ENCODE data around the gene GAL3ST3. TPM values are rescaled to one million over a fixed set of nuclear protein-coding genes. Genes with fewer than 3 reads are reported as not detected.

Gene GAL3ST3
- total and polyA plus RNA-seq, 11 donors: 0.08 to 4.9 (median 2.1) TPM

- H3K4me3 ChIP-seq: peak overlapping the region in 10 of 12 donors; percentile 77 to 98 (median 85)
- H3K27ac ChIP-seq: peak overlapping the region in 9 of 12 donors; percentile 88 to 99 (median 95)
- ATAC-seq (no peak), DNase-seq (no peak)
- no peaks in the 10 kb centered on the region for H3K27me3 ChIP-seq
- H3K36me3 ChIP-seq: peaks cover 0 to 50% (median 42%) of the 10 kb centered on the region in 9 donors
- 63 to 74% (median 72%) methylated on average over 6 of the region's 6 CpGs for WGBS, 4 donors
- H3K9me3 ChIP-seq: no peaks in the 10 kb centered on the region
- peaks cover 3 to 30% (median 24%) of the 10 kb centered on the region in 12 donors for H3K4me1 ChIP-seq
- TF ChIP-seq POLR2A (IDR thresholded peaks at IDR 0.05) (no peak), CTCF (IDR thresholded peaks at IDR 0.05) (no peak)
- intact Hi-C loops (cut with DNase I): loop anchor here in 4 of 10 donors (5.0 kb wide), 2 partner anchors 41 to 116 kb away; partner anchors contain the start of genes FIBP (in 2 of the 4) and SART1 (in 2 of the 4)
Measured at GRCh38 chr11:66003291-66003690, 45.7 kb downstream of the GAL3ST3 start.

DNA sequence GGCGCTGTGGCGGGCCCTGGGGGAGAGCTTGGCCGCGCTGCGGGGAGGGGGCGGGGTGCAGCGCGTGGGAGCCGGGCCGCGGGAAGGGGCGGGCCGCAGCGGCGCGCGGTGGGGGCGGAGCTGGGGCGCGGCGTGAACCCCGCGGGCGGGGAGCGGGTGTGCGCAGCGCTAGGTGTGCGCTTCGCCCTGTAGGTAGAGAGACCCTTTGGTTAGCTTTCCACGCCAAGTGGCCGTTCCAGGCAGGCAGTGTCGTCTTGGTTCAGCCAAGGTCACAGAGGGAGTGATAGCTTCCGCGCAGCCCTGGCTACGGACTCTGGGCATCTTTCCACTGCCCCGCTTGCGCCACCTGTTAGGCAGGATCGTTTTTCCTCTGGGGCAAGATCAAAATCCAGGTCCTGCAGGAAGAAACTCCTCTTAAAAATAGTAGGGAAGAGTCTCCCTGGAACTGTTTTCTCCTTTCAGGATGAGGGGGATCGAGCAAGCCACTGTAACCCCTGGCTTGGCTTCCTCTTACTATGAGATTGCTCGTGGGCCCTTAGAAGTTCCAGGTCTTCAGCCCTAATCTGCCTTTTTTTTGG is 46.2 kb downstream of the GAL3ST3 start:
- no peak for TF ChIP-seq POLR2A (IDR thresholded peaks at IDR 0.05)
- peak in 5 of 12 donors; percentile 15 to 39 (median 27) for TF ChIP-seq CTCF (IDR thresholded peaks at IDR 0.05)
- intact Hi-C loops (cut with DNase I): loop anchor here in 7 of 10 donors (1.0 to 5.0 kb wide), 3 partner anchors 40 to 115 kb away; partner anchors contain the start of genes SART1 (in 6 of the 7) and FIBP (in 2 of the 7)
- H3K4me1 ChIP-seq: peaks cover 3 to 30% (median 24%) of the 10 kb centered on the region in 12 donors
- peaks cover 0 to 55% (median 47%) of the 10 kb centered on the region in 9 donors for H3K36me3 ChIP-seq
- DNase-seq: peak in 3 of 5 donors; percentile 63 to 77 (median 73)
- peak; percentile 25 to 88 (median 76) for ATAC-seq
- peak overlapping the region; percentile 73 to 99 (median 94) for H3K27ac ChIP-seq
- H3K9me3 ChIP-seq: no peaks in the 10 kb centered on the region
- WGBS, 4 donors: 0 to 3% (median 1%) methylated on average over 12 to 40 of the region's 40 CpGs
- no peaks in the 10 kb centered on the region for H3K27me3 ChIP-seq
- H3K4me3 ChIP-seq: peak overlapping the region; percentile 68 to 98 (median 82)

- Histone ChIP-seq H3K4me1 (peaks cover 3 to 28% (median 24%) of the 10 kb centered on the region in 12 donors), H3K4me3 (peak within 1 kb of the TSS; percentile 68 to 98 (median 82)), H3K9me3 (no peaks in the 10 kb centered on the region), H3K27ac (peak within 1 kb of the TSS; percentile 73 to 99 (median 94)), H3K36me3 (peaks cover 0 to 61% (median 53%) of the 10 kb centered on the region in 9 donors), H3K27me3 (no peaks in the 10 kb centered on the region)
- 0 to 1% (median 0%) methylated on average over 43 to 55 of the region's 55 CpGs for WGBS, 4 donors
- intact Hi-C loops (cut with DNase I): loop anchor here in 7 of 10 donors (1.0 to 5.0 kb wide), 3 partner anchors 40 to 115 kb away; partner anchors contain the start of genes SART1 (in 6 of the 7) and FIBP (in 2 of the 7)
- TF ChIP-seq POLR2A (IDR thresholded peaks at IDR 0.05) (peak in 1 of 2 donors; percentile 50), CTCF (IDR thresholded peaks at IDR 0.05) (peak in 1 of 12 donors; percentile 13)
- DNase-seq (peak; percentile 93), ATAC-seq (peak; percentile 87 to 95 (median 90))
Measured at GRCh38 chr11:66001942-66002647, 46.9 kb downstream of the GAL3ST3 start, which contains the start of the genes BANF1 and EIF1AD. Gene BANF1 (plus strand): TSS chr11:66002503. CDS start chr11:66003251, 748 bp downstream. Gene EIF1AD (minus strand): TSS chr11:66002157. CDS start chr11:66000389, 1,768 bp downstream.

Measured in heart left ventricle (tissue), 16 donors.